HepG2 (cell line): ENCODE results near the gene BACH2.

ENCODE experiments used
- KLF13 ChIP-seq: sonication (generic); formaldehyde crosslinking; IDR thresholded peaks from 2 replicates; pipeline ENCODE4 v1.4.0; 2020; ENCODE audit warnings: mild to moderate bottlenecking, missing genetic modification reagents
- MAFF ChIP-seq: IDR thresholded peaks from 2 replicates; pipeline ENCODE4 v1.6.1; 2011; ENCODE audit warnings: low read depth, low read length, improper control_type of control experiment
- MXI1 ChIP-seq: IDR thresholded peaks from 3 replicates; pipeline ENCODE4 v1.6.1; 2012; ENCODE audit warnings: low read depth, low read length, inconsistent platforms, borderline replicate concordance
- NR2F2 ChIP-seq: IDR thresholded peaks from 2 replicates; pipeline ENCODE4 v1.6.1; 2012; ENCODE audit warnings: low read depth, inconsistent platforms, borderline replicate concordance
- POLR2A ChIP-seq, 2 experiments: IDR thresholded peaks; 2 replicates each; pipeline ENCODE4 v1.6.1; 2011; ENCODE audit warnings: low read depth in 2 of 2, low read length in 2 of 2, mild to moderate bottlenecking in 1 of 2, moderate library complexity in 1 of 2; ENCODE audit not compliant: insufficient read depth in 1 of 2
- REXO4 ChIP-seq: sonication (generic); formaldehyde crosslinking; IDR thresholded peaks from 2 replicates; pipeline ENCODE4 v1.8.0; 2022; ENCODE audit warnings: missing genetic modification reagents, mild to moderate bottlenecking, borderline replicate concordance
- SUZ12 ChIP-seq: fragments of 150-350 bp; IDR thresholded peaks from 2 replicates; pipeline ENCODE4 v1.6.1; 2014; ENCODE audit warnings: low read depth, low read length
- TBP ChIP-seq: sonication (generic); formaldehyde crosslinking; IDR thresholded peaks from 2 replicates; pipeline ENCODE4 v1.5.0; 2020; ENCODE audit warnings: missing genetic modification reagents
- YY1 ChIP-seq: IDR thresholded peaks from 2 replicates; pipeline ENCODE4 v1.6.1; 2011; ENCODE audit warnings: low read length, low read depth, moderate library complexity, mild to moderate bottlenecking; ENCODE audit not compliant: insufficient read depth, insufficient replicate concordance
- ZNF253 ChIP-seq: sonication (generic); formaldehyde crosslinking; IDR thresholded peaks from 2 replicates; pipeline ENCODE4 v1.8.0; 2022; ENCODE audit warnings: mild to moderate bottlenecking, missing genetic modification reagents, borderline replicate concordance
- ZNF296 ChIP-seq: sonication (generic); formaldehyde crosslinking; conservative IDR thresholded peaks from 2 replicates; pipeline ENCODE4 v1.5.0; 2020; ENCODE audit warnings: mild to moderate bottlenecking, missing genetic modification reagents
- ZNF512B ChIP-seq: sonication (generic); formaldehyde crosslinking; IDR thresholded peaks from 2 replicates; pipeline ENCODE4 v1.5.1; 2020; ENCODE audit warnings: missing genetic modification reagents, mild to moderate bottlenecking, borderline replicate concordance
- ZNF567 ChIP-seq: sonication (generic); formaldehyde crosslinking; IDR thresholded peaks from 2 replicates; pipeline ENCODE4 v1.8.1; 2023; ENCODE audit warnings: mild to moderate bottlenecking, missing genetic modification reagents, borderline replicate concordance
- TF ChIP-seq, protein P1 (sequence below): IDR thresholded peaks from 2 replicates; pipeline ENCODE4 v1.6.1; 2016; ENCODE audit warnings: low read depth, borderline replicate concordance

DNA sequence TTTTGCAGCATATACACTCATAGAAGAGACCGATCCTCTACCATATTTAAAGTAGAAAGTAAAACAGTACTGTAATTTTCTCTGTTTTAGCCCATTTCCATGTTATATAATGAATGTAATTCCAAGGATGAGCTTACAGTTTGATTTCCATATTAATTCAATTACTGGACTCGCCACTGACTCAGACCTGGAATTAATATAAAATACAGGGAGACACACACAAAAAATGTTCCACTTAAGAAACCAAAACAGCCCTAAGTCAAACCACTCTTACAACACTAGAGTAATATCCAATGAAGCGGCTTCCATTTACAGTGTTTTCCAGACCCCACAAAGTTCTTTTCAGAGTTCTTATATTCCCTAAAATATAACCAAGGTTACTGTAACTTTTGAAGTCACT lies 110.6 kb downstream of the BACH2 start:
- TF ChIP-seq REXO4 (no peak), TBP (CRISPR knock-in tag) (no peak), ZNF253 (CRISPR knock-in tag) (no peak), SUZ12 (no peak), MAFF (no peak), YY1 (no peak), POLR2A (IDR thresholded peaks at IDR 0.05; ENCODE audit: insufficient read depth in 1 of 2, low read depth in 2 of 2, low read length in 2 of 2) (no peak), ZNF296 (CRISPR knock-in tag) (no peak), ZNF567 (CRISPR knock-in tag) (no peak), ZNF512B (CRISPR knock-in tag) (no peak), NR2F2 (no peak), MXI1 (no peak), KLF13 (CRISPR knock-in tag) (no peak)
- TF ChIP-seq, protein P1, sequence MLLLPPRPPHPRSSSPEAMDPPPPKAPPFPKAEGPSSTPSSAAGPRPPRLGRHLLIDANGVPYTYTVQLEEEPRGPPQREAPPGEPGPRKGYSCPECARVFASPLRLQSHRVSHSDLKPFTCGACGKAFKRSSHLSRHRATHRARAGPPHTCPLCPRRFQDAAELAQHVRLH (CRISPR knock-in tag) = no peak
